PC-3 (cell line): ENCODE measurements around the gene RP2. TPM values are rescaled to one million over a fixed set of nuclear protein-coding genes. Genes with fewer than 3 reads are reported as not detected.

Experiments used
- ATAC-seq: fragments of 200-7000 bp; cut with Tn5 transposase; 2 replicates; pipeline ENCODE4 v1.9.1; 2020; ENCODE audit warnings: mild to moderate bottlenecking, moderate library complexity
- BruUV-seq: library from RNA; stranded (reverse); fragments of 400-500 nt; replicated peaks from 2 replicates; lab custom pipeline; 2021; lab: Mats Ljungman, UMichigan
- CTCF ChIA-PET: fragments of 300-600 bp; sonication (Branson Sonifier 250); formaldehyde crosslinking; loops from one replicate; lab custom pipeline; 2022; ENCODE audit warnings: antibody characterized with exemption; lab: Charles Lee
- POLR2A ChIA-PET: fragments of 300-600 bp; sonication (Branson Sonifier 250); formaldehyde crosslinking; loops from one replicate; lab custom pipeline; 2022; ENCODE audit warnings: antibody characterized with exemption; ENCODE audit not compliant: unreplicated experiment; lab: Charles Lee
- DNase-seq: peaks from one replicate; pipeline ENCODE4 v3.0.0-alpha.2; 2015
- H2AFZ ChIP-seq: fragments of 300-600 bp; sonication (generic); 2 replicates; pipeline ENCODE4 v1.6.0; 2016; ENCODE audit warnings: antibody characterized with exemption, low read length
- H3F3A ChIP-seq: fragments of 300-600 bp; sonication (generic); one replicate; pipeline ENCODE4 v1.6.0; 2017; ENCODE audit warnings: antibody characterized with exemption, low read length, control low read depth, mild to moderate bottlenecking; ENCODE audit not compliant: unreplicated experiment
- H3K27ac ChIP-seq: fragments of 300-600 bp; sonication (generic); 2 replicates; pipeline ENCODE4 v1.5.1; 2016; ENCODE audit warnings: mild to moderate bottlenecking, low read length
- H3K27me3 ChIP-seq: fragments of 300-600 bp; sonication (generic); 2 replicates; pipeline ENCODE4 v1.6.1; 2016; ENCODE audit warnings: low read length, mixed read lengths
- H3K36me3 ChIP-seq: fragments of 300-600 bp; sonication (generic); 2 replicates; pipeline ENCODE4 v1.6.1; 2016; ENCODE audit warnings: low read depth, mixed run types, low read length, mixed read lengths
- H3K4me1 ChIP-seq: fragments of 300-600 bp; sonication (generic); 2 replicates; pipeline ENCODE4 v1.5.1; 2016; ENCODE audit warnings: low read length; ENCODE audit not compliant: insufficient read depth
- H3K4me2 ChIP-seq: fragments of 300-600 bp; sonication (generic); 2 replicates; pipeline ENCODE4 v1.6.0; 2016; ENCODE audit warnings: low read length
- H3K4me3 ChIP-seq: fragments of 300-600 bp; sonication (generic); 2 replicates; pipeline ENCODE4 v1.5.1; 2016; ENCODE audit warnings: mild to moderate bottlenecking, low read length, mixed read lengths
- H3K79me2 ChIP-seq: fragments of 300-600 bp; sonication (generic); 2 replicates; pipeline ENCODE4 v1.6.1; 2017; ENCODE audit warnings: low read length, mixed read lengths
- H3K9ac ChIP-seq: fragments of 300-600 bp; sonication (generic); 2 replicates; pipeline ENCODE4 v1.6.0; 2016; ENCODE audit warnings: mild to moderate bottlenecking, low read length
- H3K9me2 ChIP-seq: fragments of 300-600 bp; sonication (generic); replicated peaks from 2 replicates; pipeline ENCODE4 v1.6.1; 2016; ENCODE audit warnings: mixed run types, low read length, mixed read lengths
- H3K9me3 ChIP-seq: fragments of 300-600 bp; sonication (generic); 2 replicates; pipeline ENCODE4 v1.6.1; 2016; ENCODE audit warnings: low read length, mixed read lengths
- H4K20me1 ChIP-seq: fragments of 300-600 bp; sonication (generic); 2 replicates; pipeline ENCODE4 v1.6.1; 2016; ENCODE audit warnings: low read length, mixed read lengths
- EZH2 ChIP-seq: fragments of 300-600 bp; sonication (generic); IDR thresholded peaks from one replicate; pipeline ENCODE4 v1.6.1; 2017; ENCODE audit warnings: antibody characterized with exemption, mild to moderate bottlenecking, low read length; ENCODE audit not compliant: unreplicated experiment
- EZH2phosphoT487 ChIP-seq: fragments of 300-600 bp; sonication (generic); IDR thresholded peaks from 2 replicates; pipeline ENCODE4 v1.6.1; 2018; ENCODE audit warnings: mild to moderate bottlenecking, antibody characterized with exemption, low read length, borderline replicate concordance
- intact Hi-C: fragments of 100-400 bp; cut with micrococcal nuclease; formaldehyde crosslinking; loops from 2 replicates; pipeline ENCODE4 v1.9.0; 2023
- total RNA-seq: library from RNA; depleted of rRNA; stranded (reverse); fragments of >200 nt; gene quantifications from 2 replicates; pipeline ENCODE4 v1.2.3, GENCODE V29; 2014
- TF ChIP-seq, protein P1 (sequence below): fragments of 300-600 bp; sonication (generic); conservative IDR thresholded peaks from 2 replicates; pipeline ENCODE4 v1.5.1; 2017; ENCODE audit warnings: antibody characterized with exemption, low read depth, mild to moderate bottlenecking, low read length

The RP2 gene
- total RNA-seq, 1 experiment from 2014 or later: 11.0 TPM

DNA sequence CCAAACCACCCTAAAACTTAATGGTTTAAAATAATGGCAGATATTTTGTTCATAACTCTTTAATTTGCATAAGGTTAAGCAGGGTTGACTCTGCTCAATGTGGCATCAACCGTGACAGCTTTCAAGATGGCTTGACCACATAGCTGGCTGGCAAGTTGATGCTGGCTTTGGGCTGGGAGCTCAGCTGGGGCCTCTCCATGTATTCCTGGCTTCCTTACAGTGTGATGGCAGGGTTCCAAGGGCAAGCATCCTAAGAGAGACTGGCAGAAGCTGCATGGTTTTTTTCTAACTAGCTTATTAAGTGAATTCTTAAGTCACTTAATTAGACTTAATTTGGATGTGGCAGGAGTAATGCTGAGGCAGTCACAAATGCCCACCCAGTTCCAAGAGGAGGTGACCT is 4.5 kb downstream of the RP2 start:
- no TSS peak for BruUV-seq
- ChIA-PET POLR2A (no interaction called here), CTCF (no interaction called here)
- H3K4me3 ChIP-seq: no peak overlapping the region
- no peak for TF ChIP-seq EZH2phosphoT487
- no peak for TF ChIP-seq EZH2
- TF ChIP-seq, protein P1, sequence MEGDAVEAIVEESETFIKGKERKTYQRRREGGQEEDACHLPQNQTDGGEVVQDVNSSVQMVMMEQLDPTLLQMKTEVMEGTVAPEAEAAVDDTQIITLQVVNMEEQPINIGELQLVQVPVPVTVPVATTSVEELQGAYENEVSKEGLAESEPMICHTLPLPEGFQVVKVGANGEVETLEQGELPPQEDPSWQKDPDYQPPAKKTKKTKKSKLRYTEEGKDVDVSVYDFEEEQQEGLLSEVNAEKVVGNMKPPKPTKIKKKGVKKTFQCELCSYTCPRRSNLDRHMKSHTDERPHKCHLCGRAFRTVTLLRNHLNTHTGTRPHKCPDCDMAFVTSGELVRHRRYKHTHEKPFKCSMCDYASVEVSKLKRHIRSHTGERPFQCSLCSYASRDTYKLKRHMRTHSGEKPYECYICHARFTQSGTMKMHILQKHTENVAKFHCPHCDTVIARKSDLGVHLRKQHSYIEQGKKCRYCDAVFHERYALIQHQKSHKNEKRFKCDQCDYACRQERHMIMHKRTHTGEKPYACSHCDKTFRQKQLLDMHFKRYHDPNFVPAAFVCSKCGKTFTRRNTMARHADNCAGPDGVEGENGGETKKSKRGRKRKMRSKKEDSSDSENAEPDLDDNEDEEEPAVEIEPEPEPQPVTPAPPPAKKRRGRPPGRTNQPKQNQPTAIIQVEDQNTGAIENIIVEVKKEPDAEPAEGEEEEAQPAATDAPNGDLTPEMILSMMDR: no peak
- H3K27me3 ChIP-seq: no peaks in the 10 kb centered on the region
- no peak for ATAC-seq
- H2AFZ ChIP-seq: no peak overlapping the region
- intact Hi-C loops: no loop called here
- H3K9ac ChIP-seq: no peak overlapping the region
- H3K9me3 ChIP-seq: no peaks in the 10 kb centered on the region
- DNase-seq: no peak
- H3K9me2 ChIP-seq: no peaks in the 10 kb centered on the region
- H4K20me1 ChIP-seq: peaks cover 5% of the 10 kb centered on the region; the same call in 1 of the 2 replicates
- H3K36me3 ChIP-seq: no peaks in the 10 kb centered on the region
- H3F3A ChIP-seq: no peaks in the 10 kb centered on the region
- H3K4me1 ChIP-seq: peaks cover 13% of the 10 kb centered on the region
- no peak overlapping the region for H3K27ac ChIP-seq
- peaks cover 76% of the 10 kb centered on the region for H3K79me2 ChIP-seq
- no peak overlapping the region for H3K4me2 ChIP-seq

- H3K9ac ChIP-seq: no peak overlapping the region
- no peaks in the 10 kb centered on the region for H3K9me3 ChIP-seq
- CTCF ChIA-PET: no interaction called here
- no peaks in the 10 kb centered on the region for H3F3A ChIP-seq
- H3K4me3 ChIP-seq: no peak overlapping the region
- H2AFZ ChIP-seq: no peak overlapping the region
- peaks cover 6% of the 10 kb centered on the region; the same call in 1 of the 2 replicates for H3K4me1 ChIP-seq
- BruUV-seq: no TSS peak
- H3K27ac ChIP-seq: no peak overlapping the region
- H3K36me3 ChIP-seq: no peaks in the 10 kb centered on the region
- no peak for ATAC-seq
- no peaks in the 10 kb centered on the region for H4K20me1 ChIP-seq
- H3K79me2 ChIP-seq: peaks cover 62% of the 10 kb centered on the region
- no peak for TF ChIP-seq EZH2
- no peak for TF ChIP-seq EZH2phosphoT487
- TF ChIP-seq, protein P1: no peak
- POLR2A ChIA-PET: no interaction called here
- no peaks in the 10 kb centered on the region for H3K27me3 ChIP-seq
- H3K9me2 ChIP-seq: no peaks in the 10 kb centered on the region
- DNase-seq: no peak
- no peak overlapping the region for H3K4me2 ChIP-seq
- intact Hi-C loops: no loop called here
These were observed 8.1 kb downstream of the RP2 start for GRCh38 chrX:46844913-46845312.

DNA sequence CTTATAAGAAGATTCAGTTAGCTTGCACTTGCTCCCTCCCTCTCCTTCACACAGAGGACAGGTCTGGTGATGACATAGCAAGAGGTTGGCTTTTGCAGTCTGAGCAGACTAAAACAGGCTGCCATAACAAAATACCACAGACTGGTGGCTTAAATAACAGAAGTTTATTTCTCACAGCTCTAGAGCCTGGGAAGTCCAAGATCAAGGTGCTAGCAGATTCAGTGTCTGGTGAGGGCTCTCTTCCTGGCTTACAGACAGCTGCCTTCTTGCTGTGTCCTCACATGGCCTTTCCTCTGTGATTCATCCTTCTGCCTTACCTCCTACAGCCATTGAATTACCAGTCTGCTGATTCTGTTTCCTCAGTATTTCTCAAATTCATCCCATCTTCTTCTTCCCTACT is 13.1 kb downstream of the RP2 start:
- Histone ChIP-seq H2AFZ (no peak overlapping the region), H3K4me2 (no peak overlapping the region), H3K9ac (no peak overlapping the region), H3K36me3 (no peaks in the 10 kb centered on the region; the same call in 1 of the 2 replicates), H3K79me2 (peaks cover 37% of the 10 kb centered on the region), H3K27me3 (no peaks in the 10 kb centered on the region), H4K20me1 (no peaks in the 10 kb centered on the region), H3K27ac (no peak overlapping the region), H3K9me2 (no peaks in the 10 kb centered on the region), H3K4me1 (no peaks in the 10 kb centered on the region), H3K9me3 (no peaks in the 10 kb centered on the region), H3F3A (no peaks in the 10 kb centered on the region), H3K4me3 (no peak overlapping the region)
- no TSS peak for BruUV-seq
- no peak for ATAC-seq
- intact Hi-C loops: no loop called here
- TF ChIP-seq, protein P1: no peak
- TF ChIP-seq EZH2: no peak
- no peak for TF ChIP-seq EZH2phosphoT487
- POLR2A ChIA-PET: no interaction called here
- CTCF ChIA-PET: interaction anchor here (0.7 kb wide), 1 partner anchor 35 kb away, joined by 3 read pairs; no protein-coding TSS in a partner anchor
- DNase-seq: no peak
